Liver (tissue), 9 donors: ENCODE data around the gene RAB17. TPM values are rescaled to one million over a fixed set of nuclear protein-coding genes. Genes with fewer than 3 reads are reported as not detected.

Source experiments
- DNase-seq: peaks from one replicate; pipeline ENCODE4 v3.0.0-alpha.2; 2017; ENCODE audit warnings: low spot score
- H3K27ac ChIP-seq, 2 donors: one replicate each; pipeline ENCODE4 v1.7.0; 2013; ENCODE audit warnings: inconsistent platforms in 2 of 2, low read length in 2 of 2, control low read depth in 1 of 2, low read depth in 1 of 2, mild to moderate bottlenecking in 1 of 2
- H3K27me3 ChIP-seq, 4 donors: one replicate each; pipeline versions ENCODE4 v1.6.1 to v1.7.0; 2013; ENCODE audit warnings: low read length in 3 of 4, inconsistent platforms in 1 of 4, mild to moderate bottlenecking in 1 of 4, moderate library complexity in 1 of 4; ENCODE audit not compliant: control insufficient read depth in 4 of 4, insufficient read depth in 4 of 4
- H3K36me3 ChIP-seq, 4 donors: one replicate each; pipeline versions ENCODE4 v1.6.1 to v1.7.0; 2013; ENCODE audit warnings: low read length in 3 of 4, mild to moderate bottlenecking in 3 of 4, low read depth in 1 of 4, moderate library complexity in 1 of 4; ENCODE audit not compliant: control insufficient read depth in 4 of 4, insufficient read depth in 3 of 4
- H3K4me1 ChIP-seq, 4 donors: one replicate each; pipeline versions ENCODE4 v1.6.1 to v1.7.0; 2013; ENCODE audit warnings: low read length in 3 of 4, mild to moderate bottlenecking in 3 of 4, moderate library complexity in 1 of 4; ENCODE audit not compliant: control insufficient read depth in 4 of 4, insufficient read depth in 4 of 4
- H3K4me3 ChIP-seq, 3 donors: one replicate each; pipeline versions ENCODE4 v1.6.1 to v1.7.0; 2013; ENCODE audit warnings: low read length in 3 of 3, control low read depth in 1 of 3, low read depth in 1 of 3, mild to moderate bottlenecking in 1 of 3
- H3K9ac ChIP-seq, 2 donors: one replicate each; pipeline ENCODE4 v1.7.0; 2013; ENCODE audit warnings: low read length in 2 of 2, mild to moderate bottlenecking in 2 of 2, moderate library complexity in 2 of 2, control low read depth in 1 of 2, low read depth in 1 of 2
- H3K9me3 ChIP-seq, 4 donors: one replicate each; pipeline versions ENCODE4 v1.6.1 to v1.7.0; 2013; ENCODE audit warnings: low read length in 3 of 4; ENCODE audit not compliant: control insufficient read depth in 4 of 4
- EGR1 ChIP-seq, 2 donors: IDR thresholded peaks; 2 replicates each; pipeline ENCODE4 v1.6.1; 2016 to 2018; ENCODE audit warnings: antibody characterized with exemption in 2 of 2, low read depth in 2 of 2
- FOXA1 ChIP-seq: IDR thresholded peaks from 2 replicates; pipeline ENCODE4 v1.6.1; 2016; ENCODE audit warnings: antibody characterized with exemption
- FOXA2 ChIP-seq: IDR thresholded peaks from 2 replicates; pipeline ENCODE4 v1.6.1; 2016; ENCODE audit warnings: antibody characterized with exemption
- GABPA ChIP-seq, 2 donors: IDR thresholded peaks in 1 of 2; conservative IDR thresholded peaks in 1 of 2; 2 replicates each; pipeline ENCODE4 v1.6.1; 2016; ENCODE audit warnings: antibody characterized with exemption in 2 of 2, mild to moderate bottlenecking in 1 of 2, moderate library complexity in 1 of 2
- HNF4A ChIP-seq, 2 donors: conservative IDR thresholded peaks; 2 replicates each; pipeline ENCODE4 v1.6.1; 2016; ENCODE audit warnings: antibody characterized with exemption in 2 of 2, mild to moderate bottlenecking in 2 of 2
- HNF4G ChIP-seq: IDR thresholded peaks from 2 replicates; pipeline ENCODE4 v1.6.1; 2016; ENCODE audit warnings: antibody characterized with exemption
- JUND ChIP-seq, 2 donors: IDR thresholded peaks; 2 replicates each; pipeline ENCODE4 v1.6.1; 2016; ENCODE audit warnings: antibody characterized with exemption in 2 of 2
- NR2F2 ChIP-seq: IDR thresholded peaks from 2 replicates; pipeline ENCODE4 v1.6.1; 2016; ENCODE audit warnings: antibody characterized with exemption
- RAD21 ChIP-seq, 2 donors: IDR thresholded peaks; 2 replicates each; pipeline ENCODE4 v1.6.1; 2016; ENCODE audit warnings: antibody characterized with exemption in 2 of 2, mild to moderate bottlenecking in 2 of 2
- RXRA ChIP-seq, 2 donors: IDR thresholded peaks; 2 replicates each; pipeline ENCODE4 v1.6.1; 2017 to 2018; ENCODE audit warnings: antibody characterized with exemption in 2 of 2, mild to moderate bottlenecking in 1 of 2
- SP1 ChIP-seq: IDR thresholded peaks from 2 replicates; pipeline ENCODE4 v1.6.1; 2018; ENCODE audit warnings: antibody characterized with exemption, mild to moderate bottlenecking
- TAF1 ChIP-seq: conservative IDR thresholded peaks from 2 replicates; pipeline ENCODE4 v1.6.1; 2016; ENCODE audit warnings: antibody characterized with exemption, mild to moderate bottlenecking
- YY1 ChIP-seq: IDR thresholded peaks from 2 replicates; pipeline ENCODE4 v1.6.1; 2016; ENCODE audit warnings: antibody characterized with exemption, mild to moderate bottlenecking
- WGBS: extraction: QIAGEN DNeasy Blood & Tissue Kit; methylation state at CpG from one replicate; pipeline ENCODE4 v1.1.7; 2013; 5-methylcytosine and 5-hydroxymethylcytosine counted together
- polyA plus RNA-seq, 2 donors: library from polyadenylated mRNA; stranded (reverse) in 1 of 2; unstranded in 1 of 2; fragments of 200-250 nt in 1 of 2; fragments of >200 nt in 1 of 2; fragmentation: Nextera tagmentation in 1 of 2; extraction: Ambion mirVana in 1 of 2; gene quantifications; one replicate each; pipeline versions ENCODE4 v1.2.1 to v1.2.3, GENCODE V29; 2013 to 2015
- total RNA-seq, 2 donors: library from RNA; depleted of rRNA; stranded (reverse); fragments of >200 nt; gene quantifications; one replicate each; pipeline ENCODE4 v1.2.3, GENCODE V29; 2014
- TF ChIP-seq, protein P1 (sequence below): IDR thresholded peaks from 2 replicates; pipeline ENCODE4 v1.6.1; 2016; ENCODE audit warnings: antibody characterized with exemption, mild to moderate bottlenecking
- TF ChIP-seq, protein P2 (sequence below): IDR thresholded peaks from 2 replicates; pipeline ENCODE4 v1.6.1; 2016; ENCODE audit warnings: antibody characterized with exemption
- TF ChIP-seq, protein P3 (sequence below): fragments of 150-350 bp; IDR thresholded peaks from 2 replicates; pipeline ENCODE4 v1.5.1; 2017; ENCODE audit warnings: improper control_type of control experiment, low read depth, low read length; ENCODE audit not compliant: missing input control
- TF ChIP-seq, protein P4 (sequence below): IDR thresholded peaks from 2 replicates; pipeline ENCODE4 v1.6.1; 2016; ENCODE audit warnings: antibody characterized with exemption
- TF ChIP-seq, protein P5 (sequence below): IDR thresholded peaks from 2 replicates; pipeline ENCODE4 v1.6.1; 2016; ENCODE audit warnings: antibody characterized with exemption
- donor health status: healthy.
- donor health status: healthy.
- donor health status: healthy.
- donor health status: healthy.
- donor health status: healthy.

RAB17 gene
- total and polyA plus RNA-seq, 4 donors: 17.8 to 96.5 (median 74.9) TPM

DNA sequence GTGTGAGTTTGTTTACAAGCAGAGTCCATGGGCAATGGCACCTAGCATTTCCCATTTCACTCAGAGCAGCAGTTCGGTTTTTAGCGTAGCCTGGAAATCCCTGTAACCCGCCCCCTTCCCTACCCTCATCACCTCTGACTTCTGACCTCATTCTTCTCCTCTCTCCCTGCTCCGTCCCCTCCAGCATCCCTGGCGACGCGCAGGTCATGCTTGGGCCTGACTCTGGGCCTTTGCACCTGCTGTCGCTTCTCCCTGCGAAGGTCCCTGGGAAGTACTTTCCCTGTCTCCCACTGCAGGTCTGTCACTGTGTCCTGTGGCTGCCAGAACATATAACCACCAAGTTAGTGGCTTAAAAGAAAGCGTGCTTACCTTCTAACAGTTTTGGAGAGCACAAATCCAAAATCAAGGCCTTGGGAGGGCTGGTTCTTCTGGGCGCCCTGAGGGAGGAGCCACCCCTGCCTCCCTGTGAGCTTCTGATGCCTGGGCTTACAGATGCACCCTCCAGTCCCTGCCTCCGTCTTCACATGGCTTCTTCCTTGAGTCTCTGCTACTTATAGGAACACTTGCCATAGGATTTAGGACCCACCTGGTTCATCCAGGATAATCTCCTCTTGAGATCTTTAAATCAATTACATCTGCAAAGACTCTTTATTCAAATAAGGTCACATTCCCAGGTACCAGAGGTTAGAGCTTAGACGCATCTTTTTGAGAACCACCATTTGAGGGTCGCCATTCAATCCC lies 8.1 kb upstream of the RAB17 start (continued):
- TF ChIP-seq GABPA (IDR thresholded peaks at IDR 0.05 in 1 of 2, conservative IDR thresholded peaks at IDR 0.05 in 1 of 2): no peak

DNA sequence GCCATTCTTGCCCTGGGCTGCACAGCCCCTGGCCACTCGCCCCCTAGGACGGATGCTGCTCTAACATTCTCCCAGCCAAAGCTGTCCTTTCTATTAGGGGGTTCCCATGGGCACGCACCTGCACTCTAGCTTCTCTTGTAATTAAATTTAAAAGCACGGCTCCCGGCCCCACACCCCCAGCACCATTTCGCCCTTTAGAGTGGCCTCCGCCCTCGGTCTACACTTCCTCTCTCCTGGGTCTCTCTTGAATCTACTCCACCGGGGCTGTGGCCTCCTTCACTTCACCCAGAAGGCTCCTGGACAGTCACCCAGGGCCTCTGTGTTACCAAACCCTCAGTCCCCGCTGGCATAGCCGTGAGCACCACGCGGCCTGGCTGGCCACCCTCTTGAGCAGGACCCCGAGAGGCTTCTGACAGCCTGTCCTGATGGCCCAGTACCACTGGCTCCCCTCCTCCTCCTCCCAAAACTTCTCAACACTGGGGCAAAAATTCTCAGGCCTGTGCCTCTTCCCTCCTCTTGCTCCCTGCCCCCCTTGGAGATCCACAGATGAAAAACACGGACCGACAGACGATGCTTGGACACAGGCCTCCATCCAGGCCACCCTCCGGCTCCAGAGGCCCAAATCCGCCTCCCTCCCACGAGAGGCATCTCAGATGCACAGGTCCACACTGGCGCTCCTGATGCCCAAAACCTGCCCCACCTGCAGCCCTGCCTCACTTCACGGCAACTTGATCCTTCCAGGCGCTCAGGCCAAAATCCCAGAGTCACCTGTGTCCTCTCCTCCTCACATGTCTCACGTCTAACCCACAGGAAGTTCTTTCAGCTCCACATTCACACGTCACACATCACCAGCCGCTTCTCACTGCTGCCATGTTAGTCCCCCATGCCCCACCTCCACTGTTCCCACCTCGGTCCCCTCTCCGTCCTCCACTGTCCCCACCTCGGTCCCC lies 6.9 kb upstream of the RAB17 start:
- Histone ChIP-seq H3K27ac (no peak overlapping the region), H3K9me3 (no peaks in the 10 kb centered on the region), H3K36me3 (no peaks in the 10 kb centered on the region), H3K4me3 (no peak overlapping the region), H3K9ac (no peak overlapping the region), H3K4me1 (peaks cover 8 to 43% (median 18%) of the 10 kb centered on the region in 4 donors), H3K27me3 (no peaks in the 10 kb centered on the region)
- no peak for DNase-seq
- 87% methylated on average over 29 of the region's 29 CpGs for WGBS
- no peak for TF ChIP-seq YY1
- TF ChIP-seq TAF1: no peak
- TF ChIP-seq EGR1 (IDR thresholded peaks at IDR 0.05; ENCODE audit: low read depth in 2 of 2): no peak
- no peak for TF ChIP-seq RXRA (IDR thresholded peaks at IDR 0.05)
- TF ChIP-seq, protein P1, sequence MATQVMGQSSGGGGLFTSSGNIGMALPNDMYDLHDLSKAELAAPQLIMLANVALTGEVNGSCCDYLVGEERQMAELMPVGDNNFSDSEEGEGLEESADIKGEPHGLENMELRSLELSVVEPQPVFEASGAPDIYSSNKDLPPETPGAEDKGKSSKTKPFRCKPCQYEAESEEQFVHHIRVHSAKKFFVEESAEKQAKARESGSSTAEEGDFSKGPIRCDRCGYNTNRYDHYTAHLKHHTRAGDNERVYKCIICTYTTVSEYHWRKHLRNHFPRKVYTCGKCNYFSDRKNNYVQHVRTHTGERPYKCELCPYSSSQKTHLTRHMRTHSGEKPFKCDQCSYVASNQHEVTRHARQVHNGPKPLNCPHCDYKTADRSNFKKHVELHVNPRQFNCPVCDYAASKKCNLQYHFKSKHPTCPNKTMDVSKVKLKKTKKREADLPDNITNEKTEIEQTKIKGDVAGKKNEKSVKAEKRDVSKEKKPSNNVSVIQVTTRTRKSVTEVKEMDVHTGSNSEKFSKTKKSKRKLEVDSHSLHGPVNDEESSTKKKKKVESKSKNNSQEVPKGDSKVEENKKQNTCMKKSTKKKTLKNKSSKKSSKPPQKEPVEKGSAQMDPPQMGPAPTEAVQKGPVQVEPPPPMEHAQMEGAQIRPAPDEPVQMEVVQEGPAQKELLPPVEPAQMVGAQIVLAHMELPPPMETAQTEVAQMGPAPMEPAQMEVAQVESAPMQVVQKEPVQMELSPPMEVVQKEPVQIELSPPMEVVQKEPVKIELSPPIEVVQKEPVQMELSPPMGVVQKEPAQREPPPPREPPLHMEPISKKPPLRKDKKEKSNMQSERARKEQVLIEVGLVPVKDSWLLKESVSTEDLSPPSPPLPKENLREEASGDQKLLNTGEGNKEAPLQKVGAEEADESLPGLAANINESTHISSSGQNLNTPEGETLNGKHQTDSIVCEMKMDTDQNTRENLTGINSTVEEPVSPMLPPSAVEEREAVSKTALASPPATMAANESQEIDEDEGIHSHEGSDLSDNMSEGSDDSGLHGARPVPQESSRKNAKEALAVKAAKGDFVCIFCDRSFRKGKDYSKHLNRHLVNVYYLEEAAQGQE: no peak
- TF ChIP-seq, protein P2, sequence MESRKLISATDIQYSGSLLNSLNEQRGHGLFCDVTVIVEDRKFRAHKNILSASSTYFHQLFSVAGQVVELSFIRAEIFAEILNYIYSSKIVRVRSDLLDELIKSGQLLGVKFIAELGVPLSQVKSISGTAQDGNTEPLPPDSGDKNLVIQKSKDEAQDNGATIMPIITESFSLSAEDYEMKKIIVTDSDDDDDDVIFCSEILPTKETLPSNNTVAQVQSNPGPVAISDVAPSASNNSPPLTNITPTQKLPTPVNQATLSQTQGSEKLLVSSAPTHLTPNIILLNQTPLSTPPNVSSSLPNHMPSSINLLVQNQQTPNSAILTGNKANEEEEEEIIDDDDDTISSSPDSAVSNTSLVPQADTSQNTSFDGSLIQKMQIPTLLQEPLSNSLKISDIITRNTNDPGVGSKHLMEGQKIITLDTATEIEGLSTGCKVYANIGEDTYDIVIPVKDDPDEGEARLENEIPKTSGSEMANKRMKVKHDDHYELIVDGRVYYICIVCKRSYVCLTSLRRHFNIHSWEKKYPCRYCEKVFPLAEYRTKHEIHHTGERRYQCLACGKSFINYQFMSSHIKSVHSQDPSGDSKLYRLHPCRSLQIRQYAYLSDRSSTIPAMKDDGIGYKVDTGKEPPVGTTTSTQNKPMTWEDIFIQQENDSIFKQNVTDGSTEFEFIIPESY: no peak
- TF ChIP-seq, protein P3, sequence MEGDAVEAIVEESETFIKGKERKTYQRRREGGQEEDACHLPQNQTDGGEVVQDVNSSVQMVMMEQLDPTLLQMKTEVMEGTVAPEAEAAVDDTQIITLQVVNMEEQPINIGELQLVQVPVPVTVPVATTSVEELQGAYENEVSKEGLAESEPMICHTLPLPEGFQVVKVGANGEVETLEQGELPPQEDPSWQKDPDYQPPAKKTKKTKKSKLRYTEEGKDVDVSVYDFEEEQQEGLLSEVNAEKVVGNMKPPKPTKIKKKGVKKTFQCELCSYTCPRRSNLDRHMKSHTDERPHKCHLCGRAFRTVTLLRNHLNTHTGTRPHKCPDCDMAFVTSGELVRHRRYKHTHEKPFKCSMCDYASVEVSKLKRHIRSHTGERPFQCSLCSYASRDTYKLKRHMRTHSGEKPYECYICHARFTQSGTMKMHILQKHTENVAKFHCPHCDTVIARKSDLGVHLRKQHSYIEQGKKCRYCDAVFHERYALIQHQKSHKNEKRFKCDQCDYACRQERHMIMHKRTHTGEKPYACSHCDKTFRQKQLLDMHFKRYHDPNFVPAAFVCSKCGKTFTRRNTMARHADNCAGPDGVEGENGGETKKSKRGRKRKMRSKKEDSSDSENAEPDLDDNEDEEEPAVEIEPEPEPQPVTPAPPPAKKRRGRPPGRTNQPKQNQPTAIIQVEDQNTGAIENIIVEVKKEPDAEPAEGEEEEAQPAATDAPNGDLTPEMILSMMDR: no peak
- TF ChIP-seq, protein P4, sequence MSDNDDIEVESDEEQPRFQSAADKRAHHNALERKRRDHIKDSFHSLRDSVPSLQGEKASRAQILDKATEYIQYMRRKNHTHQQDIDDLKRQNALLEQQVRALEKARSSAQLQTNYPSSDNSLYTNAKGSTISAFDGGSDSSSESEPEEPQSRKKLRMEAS: no peak
- TF ChIP-seq GABPA (IDR thresholded peaks at IDR 0.05 in 1 of 2, conservative IDR thresholded peaks at IDR 0.05 in 1 of 2): no peak
- no peak for TF ChIP-seq NR2F2
- no peak for TF ChIP-seq FOXA1
- TF ChIP-seq HNF4A (conservative IDR thresholded peaks at IDR 0.05): no peak
- TF ChIP-seq, protein P5, sequence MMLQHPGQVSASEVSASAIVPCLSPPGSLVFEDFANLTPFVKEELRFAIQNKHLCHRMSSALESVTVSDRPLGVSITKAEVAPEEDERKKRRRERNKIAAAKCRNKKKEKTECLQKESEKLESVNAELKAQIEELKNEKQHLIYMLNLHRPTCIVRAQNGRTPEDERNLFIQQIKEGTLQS: no peak
- no peak for TF ChIP-seq HNF4G
- TF ChIP-seq JUND (IDR thresholded peaks at IDR 0.05): no peak
- no peak for TF ChIP-seq FOXA2
- TF ChIP-seq SP1: no peak
- TF ChIP-seq RAD21 (IDR thresholded peaks at IDR 0.05): no peak
